Naive B cell (primary cell): Measurements from ENCODE around the gene PC. TPM values are rescaled to one million over a fixed set of nuclear protein-coding genes. Genes with fewer than 3 reads are reported as not detected.

Experiments
- ATAC-seq, 2 donors: fragments of 150-1000 bp; cut with Tn5 transposase; 2 replicates each; pipeline ENCODE4 v1.10.0; 2021; ENCODE audit warnings: low read depth in 2 of 2, mild to moderate bottlenecking in 2 of 2, moderate library complexity in 2 of 2
- DNase-seq: peaks from one replicate; pipeline ENCODE4 v3.0.0; 2022
- H3K27ac Mint-ChIP-seq, 6 donors: one replicate each; pipeline ENCODE4 v1.8.0; 2020 to 2022; ENCODE audit warnings: mild to moderate bottlenecking in 6 of 6, mixed read lengths in 6 of 6, moderate library complexity in 5 of 6, inconsistent platforms in 2 of 6
- H3K27me3 Mint-ChIP-seq, 3 donors: one replicate each; pipeline ENCODE4 v1.8.0; 2021 to 2022; ENCODE audit warnings: mixed read lengths in 3 of 3, mild to moderate bottlenecking in 1 of 3
- H3K36me3 Mint-ChIP-seq, 2 donors: one replicate each; pipeline ENCODE4 v1.8.0; 2020 to 2022; ENCODE audit warnings: mixed read lengths in 2 of 2, inconsistent platforms in 1 of 2, mild to moderate bottlenecking in 1 of 2
- H3K4me1 Mint-ChIP-seq, 3 donors: one replicate each; pipeline ENCODE4 v1.8.0; 2020 to 2022; ENCODE audit warnings: mixed read lengths in 3 of 3, inconsistent platforms in 1 of 3, mild to moderate bottlenecking in 1 of 3, moderate library complexity in 1 of 3
- H3K4me3 Mint-ChIP-seq, 8 donors: one replicate each; pipeline ENCODE4 v1.8.0; 2020 to 2022; ENCODE audit warnings: mild to moderate bottlenecking in 8 of 8, mixed read lengths in 8 of 8, moderate library complexity in 8 of 8, inconsistent platforms in 2 of 8
- H3K9me3 Mint-ChIP-seq, 7 donors: one replicate each; pipeline ENCODE4 v1.8.0; 2020 to 2022; ENCODE audit warnings: mixed read lengths in 7 of 7, mild to moderate bottlenecking in 5 of 7, inconsistent platforms in 2 of 7, moderate library complexity in 1 of 7
- polyA plus RNA-seq, 6 donors: library from polyadenylated mRNA; unstranded; fragments of 300-500 nt; fragmentation: Illumina TruSeq; gene quantifications; one replicate each; pipeline ENCODE4 v1.2.3, GENCODE V29; 2021; ENCODE audit warnings: low read depth in 6 of 6

Gene PC
- polyA plus RNA-seq, 6 donors from 2014 or later: 0.96 to 4.2 (median 1.7) TPM

GRCh38 chr11:66929753-66930152 lies 28.4 kb downstream of the PC start:
- no peak overlapping the region for H3K4me3 Mint-ChIP-seq
- no peak overlapping the region for H3K27ac Mint-ChIP-seq
- H3K36me3 Mint-ChIP-seq: peaks cover 0 to 14% of the 10 kb centered on the region in 2 donors
- peaks cover under 1 to 6% (median 3%) of the 10 kb centered on the region in 7 donors for H3K9me3 Mint-ChIP-seq
- DNase-seq (no peak), ATAC-seq (no peak)
- peaks cover 4 to 23% (median 22%) of the 10 kb centered on the region in 3 donors for H3K27me3 Mint-ChIP-seq
- H3K4me1 Mint-ChIP-seq: peaks cover 0 to 4% (median 0%) of the 10 kb centered on the region in 3 donors

DNA sequence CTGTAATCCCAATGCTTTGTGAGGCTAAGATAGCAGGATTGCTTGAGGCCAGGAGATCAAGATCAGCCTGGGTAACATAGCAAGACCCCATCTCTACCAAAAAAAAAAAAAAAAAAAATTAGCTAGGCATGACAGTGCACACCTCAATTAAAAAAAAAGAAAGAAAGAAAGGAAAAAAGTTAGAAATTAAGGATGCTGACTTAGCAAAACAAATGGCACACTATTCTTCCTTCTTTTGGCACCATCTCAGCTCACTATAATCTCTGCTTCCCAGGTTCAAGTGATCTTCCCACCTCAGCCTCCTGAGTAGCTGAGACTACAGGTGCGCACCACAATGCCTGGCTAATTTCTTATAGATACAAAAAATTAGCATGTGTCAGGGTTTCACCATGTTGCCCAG lies 33.9 kb downstream of the PC start:
- Mint-ChIP-seq H3K27ac (peak overlapping the region in 1 of 6 donors; percentile 56), H3K9me3 (peaks cover 5 to 9% (median 7%) of the 10 kb centered on the region in 7 donors), H3K4me3 (no peak overlapping the region), H3K4me1 (no peaks in the 10 kb centered on the region), H3K36me3 (peaks cover 0 to 8% of the 10 kb centered on the region in 2 donors), H3K27me3 (peaks cover 0 to 10% (median 8%) of the 10 kb centered on the region in 3 donors)
- DNase-seq: no peak
- no peak for ATAC-seq

GRCh38 chr11:66922551-66922950 lies 35.6 kb downstream of the PC start:
- H3K4me3 Mint-ChIP-seq: no peak overlapping the region
- peaks cover 0 to 8% of the 10 kb centered on the region in 2 donors for H3K36me3 Mint-ChIP-seq
- H3K4me1 Mint-ChIP-seq: no peaks in the 10 kb centered on the region
- DNase-seq (no peak), ATAC-seq (no peak)
- H3K27me3 Mint-ChIP-seq: peaks cover 0 to 10% (median 10%) of the 10 kb centered on the region in 3 donors
- H3K9me3 Mint-ChIP-seq: peaks cover 5 to 9% (median 7%) of the 10 kb centered on the region in 7 donors
- no peak overlapping the region for H3K27ac Mint-ChIP-seq

- peak overlapping the region in 2 of 6 donors; percentile 7 to 36 for H3K27ac Mint-ChIP-seq
- peaks cover 5 to 9% (median 7%) of the 10 kb centered on the region in 7 donors for H3K9me3 Mint-ChIP-seq
- no peak for ATAC-seq
- no peaks in the 10 kb centered on the region for H3K4me1 Mint-ChIP-seq
- DNase-seq: no peak
- no peak overlapping the region for H3K4me3 Mint-ChIP-seq
- peaks cover 4 to 14% (median 10%) of the 10 kb centered on the region in 3 donors for H3K27me3 Mint-ChIP-seq
- peaks cover 0 to 8% of the 10 kb centered on the region in 2 donors for H3K36me3 Mint-ChIP-seq
Measured at GRCh38 chr11:66920978-66921784, 37.0 kb downstream of the PC start.

DNA sequence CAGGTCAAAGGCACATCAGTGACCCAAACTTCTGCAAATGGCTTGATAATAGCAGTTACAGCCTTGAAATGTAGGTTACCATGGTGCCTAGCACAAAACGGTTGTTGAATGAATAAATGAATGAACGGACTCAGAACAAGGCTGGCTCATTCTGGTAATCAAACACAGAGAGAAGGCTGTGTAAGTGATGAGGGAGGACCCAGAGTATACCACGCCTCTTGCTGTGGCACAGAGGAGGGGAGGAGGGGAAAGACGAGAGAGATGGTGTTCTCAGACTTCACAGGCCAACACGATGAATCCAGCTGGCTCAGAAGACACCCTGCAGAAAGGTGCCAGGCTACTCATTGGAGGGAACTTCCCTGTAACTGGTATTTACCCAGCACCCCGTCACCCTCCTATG lies 38.3 kb downstream of the PC start:
- no peak for ATAC-seq
- Mint-ChIP-seq H3K36me3 (peaks cover 0 to 6% of the 10 kb centered on the region in 2 donors), H3K27ac (no peak overlapping the region), H3K4me1 (no peaks in the 10 kb centered on the region), H3K27me3 (peaks cover 4 to 14% (median 10%) of the 10 kb centered on the region in 3 donors), H3K9me3 (peaks cover 4 to 9% (median 6%) of the 10 kb centered on the region in 7 donors), H3K4me3 (no peak overlapping the region)
- DNase-seq: no peak

DNA sequence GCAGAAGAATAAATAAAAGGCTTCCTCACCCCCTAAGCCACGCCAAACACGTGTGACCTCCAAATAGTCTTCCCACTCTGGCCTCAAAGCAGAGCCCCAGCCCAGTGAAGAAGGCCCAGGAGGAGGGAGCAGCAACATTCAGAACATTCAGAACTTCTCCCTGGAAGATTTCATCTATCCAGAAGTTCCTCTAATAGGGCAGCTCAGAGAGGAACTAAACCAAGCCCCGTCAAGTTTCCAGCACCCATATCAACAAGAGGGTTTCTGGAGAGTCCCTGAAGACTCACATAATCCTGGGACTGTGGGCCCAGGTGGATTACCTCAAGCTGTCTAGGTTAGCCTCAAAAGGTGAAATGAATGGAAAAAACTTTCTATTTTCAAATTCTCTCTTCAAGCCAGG lies 39.4 kb downstream of the PC start:
- H3K27ac Mint-ChIP-seq: no peak overlapping the region
- H3K36me3 Mint-ChIP-seq: no peaks in the 10 kb centered on the region
- peaks cover 0 to 4% (median 0%) of the 10 kb centered on the region in 7 donors for H3K9me3 Mint-ChIP-seq
- ATAC-seq (no peak), DNase-seq (no peak)
- no peak overlapping the region for H3K4me3 Mint-ChIP-seq
- no peaks in the 10 kb centered on the region for H3K4me1 Mint-ChIP-seq
- peaks cover 4 to 14% (median 10%) of the 10 kb centered on the region in 3 donors for H3K27me3 Mint-ChIP-seq

GRCh38 chr11:66915866-66916265 lies 42.3 kb downstream of the PC start:
- H3K9me3 Mint-ChIP-seq: no peaks in the 10 kb centered on the region
- no peak for ATAC-seq
- no peaks in the 10 kb centered on the region for H3K36me3 Mint-ChIP-seq
- H3K27me3 Mint-ChIP-seq: peaks cover 4 to 14% (median 10%) of the 10 kb centered on the region in 3 donors
- no peaks in the 10 kb centered on the region for H3K4me1 Mint-ChIP-seq
- H3K27ac Mint-ChIP-seq: no peak overlapping the region
- DNase-seq: no peak
- no peak overlapping the region for H3K4me3 Mint-ChIP-seq

- H3K36me3 Mint-ChIP-seq: no peaks in the 10 kb centered on the region
- H3K9me3 Mint-ChIP-seq: no peaks in the 10 kb centered on the region
- no peak overlapping the region for H3K4me3 Mint-ChIP-seq
- no peaks in the 10 kb centered on the region for H3K4me1 Mint-ChIP-seq
- peaks cover 4 to 13% (median 9%) of the 10 kb centered on the region in 3 donors for H3K27me3 Mint-ChIP-seq
- no peak for DNase-seq
- ATAC-seq: no peak
- H3K27ac Mint-ChIP-seq: no peak overlapping the region
Measured at GRCh38 chr11:66915046-66915832, 42.9 kb downstream of the PC start.

GRCh38 chr11:66914505-66914904 lies 43.7 kb downstream of the PC start:
- ATAC-seq (no peak), DNase-seq (no peak)
- H3K9me3 Mint-ChIP-seq: no peaks in the 10 kb centered on the region
- no peaks in the 10 kb centered on the region for H3K36me3 Mint-ChIP-seq
- no peaks in the 10 kb centered on the region for H3K4me1 Mint-ChIP-seq
- H3K27ac Mint-ChIP-seq: no peak overlapping the region
- peaks cover 2 to 6% (median 4%) of the 10 kb centered on the region in 3 donors for H3K27me3 Mint-ChIP-seq
- H3K4me3 Mint-ChIP-seq: no peak overlapping the region

GRCh38 chr11:66912911-66913310 lies 45.3 kb downstream of the PC start:
- Mint-ChIP-seq H3K4me1 (no peaks in the 10 kb centered on the region), H3K9me3 (no peaks in the 10 kb centered on the region), H3K36me3 (no peaks in the 10 kb centered on the region), H3K27ac (no peak overlapping the region), H3K4me3 (no peak overlapping the region), H3K27me3 (peaks cover 0 to 6% (median 4%) of the 10 kb centered on the region in 3 donors)
- ATAC-seq (no peak), DNase-seq (no peak)

- no peak overlapping the region for H3K4me3 Mint-ChIP-seq
- DNase-seq: no peak
- no peak overlapping the region for H3K27ac Mint-ChIP-seq
- no peak for ATAC-seq
- no peaks in the 10 kb centered on the region for H3K9me3 Mint-ChIP-seq
- peaks cover 0 to 3% (median 2%) of the 10 kb centered on the region in 3 donors for H3K27me3 Mint-ChIP-seq
- H3K36me3 Mint-ChIP-seq: no peaks in the 10 kb centered on the region
- H3K4me1 Mint-ChIP-seq: no peaks in the 10 kb centered on the region
Measured at GRCh38 chr11:66912361-66912760, 45.8 kb downstream of the PC start.

DNA sequence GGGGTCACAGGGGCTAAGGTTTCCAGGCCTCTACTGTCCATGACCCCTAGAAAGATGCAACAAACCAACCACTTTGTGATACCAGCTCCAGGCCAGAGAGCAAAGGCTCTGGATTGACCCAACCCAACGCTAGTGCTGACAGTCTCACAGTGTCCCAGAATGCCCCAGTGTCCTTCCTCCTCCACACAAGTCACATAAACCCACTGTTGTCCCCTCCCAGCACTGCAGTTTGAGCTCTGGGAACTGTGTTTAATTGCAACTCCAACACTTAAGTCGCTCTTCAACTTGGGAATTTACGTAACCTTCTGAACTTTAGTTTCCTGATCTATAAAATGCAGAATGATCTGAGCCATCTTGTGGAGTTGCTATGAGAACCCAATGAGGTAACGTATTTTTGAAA lies 47.5 kb downstream of the PC start:
- Mint-ChIP-seq H3K36me3 (no peaks in the 10 kb centered on the region), H3K9me3 (no peaks in the 10 kb centered on the region), H3K4me1 (no peaks in the 10 kb centered on the region), H3K27me3 (peaks cover 0 to 2% (median 2%) of the 10 kb centered on the region in 3 donors), H3K27ac (no peak overlapping the region), H3K4me3 (no peak overlapping the region)
- no peak for DNase-seq
- no peak for ATAC-seq

DNA sequence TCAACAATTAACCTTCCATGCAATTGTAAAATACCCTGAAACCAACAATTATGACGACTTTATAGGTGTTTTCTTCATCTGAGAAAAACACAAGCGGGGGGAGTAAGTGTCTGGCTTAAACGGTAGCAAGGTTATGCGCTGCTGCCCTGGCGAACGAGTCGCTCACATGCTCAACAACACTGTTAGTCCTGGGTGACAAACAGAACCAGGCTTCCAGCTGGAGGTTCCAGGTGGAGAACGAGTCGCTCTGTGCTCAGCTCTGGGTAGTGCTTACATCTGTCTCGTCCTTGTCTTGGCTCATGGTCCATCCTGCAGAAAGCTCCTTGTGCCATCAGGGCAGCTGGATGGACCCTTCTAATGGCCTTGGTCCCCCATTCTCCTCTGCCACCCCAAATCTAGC lies 48.2 kb downstream of the PC start:
- H3K4me1 Mint-ChIP-seq: no peaks in the 10 kb centered on the region
- H3K4me3 Mint-ChIP-seq: peak overlapping the region in 1 of 8 donors; percentile 25
- H3K27me3 Mint-ChIP-seq: peaks cover 0 to 8% (median 5%) of the 10 kb centered on the region in 3 donors
- H3K9me3 Mint-ChIP-seq: no peaks in the 10 kb centered on the region
- DNase-seq: no peak
- no peak for ATAC-seq
- H3K27ac Mint-ChIP-seq: no peak overlapping the region
- H3K36me3 Mint-ChIP-seq: no peaks in the 10 kb centered on the region
